ENCODE measurements around the gene DGKB.

GRCh38 chr7:14854471-14854870 lies 48.1 kb downstream of the DGKB start:
- no peak for TF ChIP-seq PKNOX1 (IDR thresholded peaks at IDR 0.05)
- TF ChIP-seq SP1 (IDR thresholded peaks at IDR 0.05) = no peak
- no peak for TF ChIP-seq NFRKB (IDR thresholded peaks at IDR 0.05)
- no peak for TF ChIP-seq TARDBP (IDR thresholded peaks at IDR 0.05)
- no peak for TF ChIP-seq FOXM1 (IDR thresholded peaks at IDR 0.05; ENCODE audit: borderline replicate concordance)
- no peak for TF ChIP-seq ZNF384 (IDR thresholded peaks at IDR 0.05)
- TF ChIP-seq LEF1 (IDR thresholded peaks at IDR 0.05; ENCODE audit: borderline replicate concordance) = no peak
- TF ChIP-seq ARNT (IDR thresholded peaks at IDR 0.05) = no peak
- no peak for TF ChIP-seq L3MBTL2 (conservative IDR thresholded peaks at IDR 0.05)
- TF ChIP-seq ELF4 (IDR thresholded peaks at IDR 0.05) = no peak

Data from HEK293T (cell line).